Measurements from ENCODE around the gene STAT5B. TPM values are rescaled to one million over a fixed set of nuclear protein-coding genes. Genes with fewer than 3 reads are reported as not detected.
"Not testable (repeated sequence)": the region's sequence is repeated elsewhere in the genome, so short reads cannot be mapped to it uniquely, and the experiment has no call there.

Gene STAT5B
- total and polyA plus RNA-seq, 9 of the 15 experiments (the other 6 are each of a cell fraction or from before 2014, with no cell fraction given): 20.8 to 176 (median 92.4) TPM

DNA sequence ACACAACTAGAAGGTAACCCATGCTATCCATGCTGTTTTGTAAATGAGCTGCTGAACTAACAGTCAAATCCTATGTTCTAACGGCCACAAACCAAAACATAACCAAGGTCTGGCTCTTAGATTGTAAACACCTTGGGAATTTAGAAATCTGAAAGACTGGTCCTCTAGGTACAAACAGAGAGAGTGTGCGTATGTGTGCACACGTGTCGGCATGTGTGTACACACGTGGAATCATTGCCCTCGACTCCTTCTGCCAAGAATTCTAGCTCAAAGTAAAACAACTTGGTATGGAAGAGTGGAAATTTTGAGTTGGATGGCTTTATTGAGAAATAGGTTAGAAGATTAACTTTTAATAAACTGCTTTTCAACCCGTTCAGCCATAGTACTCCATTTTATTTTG, 63.8 kb downstream of the STAT5B start:
- no TSS peak for BruUV-seq (replicated peaks)
- H3K9me3 ChIP-seq (replicated peaks; ENCODE audit: control insufficient read depth, insufficient read depth, low read depth, low read length): no peaks in the 10 kb centered on the region
- no peaks in the 10 kb centered on the region for H3K79me2 ChIP-seq (ENCODE audit: control insufficient read depth, insufficient read depth, low read length)
- H3K4me2 ChIP-seq (ENCODE audit: insufficient read depth, low read length): no peak overlapping the region
- no peaks in the 10 kb centered on the region for H3K27me3 ChIP-seq (ENCODE audit: control insufficient read depth in 2 of 2, insufficient read depth in 2 of 2, low read length in 2 of 2)
- peaks cover 98% of the 10 kb centered on the region for H3K36me3 ChIP-seq (ENCODE audit: control insufficient read depth, insufficient read depth, low read length)
- H3K4me3 ChIP-seq: no peak overlapping the region
- DNase-seq (ENCODE audit: extremely low read depth in 1 of 4, low spot score in 3 of 4): no peak
- WGBS (ENCODE audit: insufficient coverage, low coverage, missing lambda C conversion rate): 90% methylated on average over 7 of the region's 7 CpGs
- H2AFZ ChIP-seq (ENCODE audit: low read depth, low read length): no peak overlapping the region
- POLR2A ChIA-PET: interaction anchor here (0.7 kb wide), 1 partner anchor 100 kb away, joined by 3 read pairs; no protein-coding TSS in a partner anchor
- CTCF ChIA-PET (ENCODE audit: low intra/inter-chr PET ratio): no interaction called here
- ATAC-seq: no peak
- in situ Hi-C loops (cut with MboI) (no loop called here), intact Hi-C loops (cut with micrococcal nuclease) (no loop called here)
- no peak for FAIRE-seq
- TF ChIP-seq FOXJ3 (CRISPR knock-in tag; IDR thresholded peaks at IDR 0.05) (no peak), MAFG (tag; conservative IDR thresholded peaks at IDR 0.05) (no peak), BHLHE40 (IDR thresholded peaks at IDR 0.05; ENCODE audit: low read length) (no peak), RFX1 (IDR thresholded peaks at IDR 0.05) (no peak), SOX6 (IDR thresholded peaks at IDR 0.05) (no peak)
- no peak overlapping the region for H3K9ac ChIP-seq (ENCODE audit: insufficient read depth in 1 of 2, low read depth in 2 of 2, low read length in 2 of 2)
- H3K27ac ChIP-seq (ENCODE audit: extremely low read depth, low read depth, low read length): no peak overlapping the region
- no peaks in the 10 kb centered on the region for H4K20me1 ChIP-seq (replicated peaks; ENCODE audit: control insufficient read depth, insufficient read depth, low read length)
- H3K9me1 ChIP-seq (ENCODE audit: control insufficient read depth, insufficient read depth, low read length): no peaks in the 10 kb centered on the region
- no peaks in the 10 kb centered on the region for H3K4me1 ChIP-seq (replicated peaks in 1 of 2; ENCODE audit: control insufficient read depth in 2 of 2, insufficient read depth in 2 of 2, low read length in 2 of 2)

DNA sequence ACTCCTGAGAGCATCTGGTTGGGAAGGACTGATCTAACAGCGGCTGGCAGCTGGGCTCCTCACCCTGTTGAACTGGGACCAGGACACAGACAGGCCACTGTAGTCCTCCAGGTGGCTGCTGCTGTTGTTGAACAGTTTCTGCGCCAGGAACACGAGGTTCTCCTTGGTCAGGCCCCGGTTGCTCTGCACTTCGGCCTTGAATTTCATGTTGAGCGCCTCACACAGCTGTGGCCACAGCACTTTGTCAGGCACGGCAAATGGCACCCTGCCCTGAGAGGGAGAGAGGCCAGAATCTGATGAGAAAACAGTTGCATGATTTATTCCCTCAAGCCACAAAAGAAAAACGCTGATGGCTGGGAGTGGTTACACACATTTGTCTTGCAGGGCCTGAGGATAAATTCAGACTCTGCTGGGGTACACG, 64.3 kb downstream of the STAT5B start:
- BruUV-seq (replicated peaks); H3K4me2 ChIP-seq (ENCODE audit: insufficient read depth, low read length); H3K27me3 ChIP-seq (ENCODE audit: control insufficient read depth in 2 of 2, insufficient read depth in 2 of 2, low read length in 2 of 2); H3K9me3 ChIP-seq (replicated peaks; ENCODE audit: control insufficient read depth, insufficient read depth, low read depth, low read length); H3K27ac ChIP-seq (ENCODE audit: extremely low read depth, low read depth, low read length); H3K9me1 ChIP-seq (ENCODE audit: control insufficient read depth, insufficient read depth, low read length); H3K9ac ChIP-seq (ENCODE audit: insufficient read depth in 1 of 2, low read depth in 2 of 2, low read length in 2 of 2); H4K20me1 ChIP-seq (replicated peaks; ENCODE audit: control insufficient read depth, insufficient read depth, low read length); H3K79me2 ChIP-seq (ENCODE audit: control insufficient read depth, insufficient read depth, low read length); DNase-seq (ENCODE audit: extremely low read depth in 1 of 4, low spot score in 3 of 4); in situ Hi-C loops (cut with MboI); H3K4me3 ChIP-seq; ATAC-seq; H2AFZ ChIP-seq (ENCODE audit: low read depth, low read length); POLR2A ChIA-PET; intact Hi-C loops (cut with micrococcal nuclease); CTCF ChIA-PET (ENCODE audit: low intra/inter-chr PET ratio); FAIRE-seq; H3K4me1 ChIP-seq (replicated peaks in 1 of 2; ENCODE audit: control insufficient read depth in 2 of 2, insufficient read depth in 2 of 2, low read length in 2 of 2): not testable (repeated sequence)
- 68% methylated on average over 5 of the region's 9 CpGs for WGBS (ENCODE audit: insufficient coverage, low coverage, missing lambda C conversion rate)
- H3K36me3 ChIP-seq (ENCODE audit: control insufficient read depth, insufficient read depth, low read length): peaks cover 98% of the 10 kb centered on the region

Measured in K562 (cell line).